Endothelial cell of umbilical vein (primary cell): ENCODE results near the gene ADAM8. TPM values are rescaled to one million over a fixed set of nuclear protein-coding genes. Genes with fewer than 3 reads are reported as not detected.
A peak's percentile ranks its signal among the peaks of the same experiment; 100 is the strongest.

ENCODE experiments used
- BruUV-seq: library from RNA; stranded (reverse); fragments of 400-500 nt; replicated peaks from 2 replicates; lab custom pipeline; 2021; lab: Mats Ljungman, UMichigan
- CTCF ChIA-PET: fragments of 300-600, 350-600 bp; sonication (Branson Sonifier 250); formaldehyde crosslinking; loops from one replicate; lab custom pipeline; 2021; ENCODE audit warnings: antibody characterized with exemption, inconsistent platforms; lab: Charles Lee
- POLR2A ChIA-PET: fragments of 300-600, 350-600 bp; sonication (Branson Sonifier 250); formaldehyde crosslinking; loops from one replicate; lab custom pipeline; 2021; ENCODE audit warnings: antibody characterized with exemption, inconsistent platforms; lab: Charles Lee
- DNase-seq: peaks from one replicate; pipeline ENCODE4 v3.0.0-alpha.2; 2011; ENCODE audit warnings: low read depth, low spot score
- FAIRE-seq: peaks from 2 replicates; lab custom pipeline; 2011; peaks lifted over from hg19 to GRCh38; lab: Jason Lieb, UNC
- H2AFZ ChIP-seq: 2 replicates; pipeline ENCODE4 v1.6.0; 2012; ENCODE audit warnings: low read depth, low read length, control low read depth, inconsistent platforms
- H3K27ac ChIP-seq: 2 replicates; pipeline ENCODE4 v1.5.1; 2011; ENCODE audit warnings: low read depth, mild to moderate bottlenecking, control low read depth, low read length, moderate library complexity; ENCODE audit not compliant: insufficient read depth
- H3K27me3 ChIP-seq, 2 experiments: 2 replicates each; pipeline versions ENCODE4 v1.6.0 to v1.6.1; 2011; ENCODE audit warnings: low read length in 2 of 2, mixed read lengths in 1 of 2; ENCODE audit not compliant: control insufficient read depth in 2 of 2, insufficient read depth in 2 of 2
- H3K36me3 ChIP-seq, 2 experiments: 2 replicates in 1 of 2; 3 replicates in 1 of 2; pipeline ENCODE4 v1.5.1; 2011; ENCODE audit warnings: low read length in 2 of 2, mild to moderate bottlenecking in 1 of 2, moderate library complexity in 1 of 2; ENCODE audit not compliant: control insufficient read depth in 2 of 2, insufficient read depth in 2 of 2; ENCODE audit errors: extremely low read depth in 1 of 2
- H3K4me1 ChIP-seq: 3 replicates; pipeline ENCODE4 v1.5.1; 2011; ENCODE audit warnings: mild to moderate bottlenecking, low read length; ENCODE audit not compliant: control insufficient read depth, insufficient read depth; ENCODE audit errors: extremely low read depth
- H3K4me2 ChIP-seq: 2 replicates; pipeline ENCODE4 v1.6.1; 2011; ENCODE audit warnings: low read length, control low read depth, mixed read lengths; ENCODE audit not compliant: insufficient read depth
- H3K4me3 ChIP-seq, 3 experiments: fragments of 200-600 bp in 1 of 3; sonication (generic), shearing (Covaris generic) in 1 of 3; replicated peaks in 1 of 3; 2 replicates each; pipeline ENCODE4 v1.5.1; 2011 to 2016; ENCODE audit warnings: control low read depth in 3 of 3, low read length in 3 of 3, mild to moderate bottlenecking in 2 of 3, inconsistent platforms in 1 of 3, low read depth in 1 of 3, moderate library complexity in 1 of 3; ENCODE audit not compliant: insufficient read depth in 1 of 3
- H3K79me2 ChIP-seq: 2 replicates; pipeline ENCODE4 v1.6.0; 2012; ENCODE audit warnings: low read length, inconsistent platforms; ENCODE audit not compliant: control insufficient read depth, insufficient read depth
- H3K9ac ChIP-seq: replicated peaks from 2 replicates; pipeline ENCODE3; 2011; ENCODE audit warnings: low read length, control low read depth; ENCODE audit not compliant: insufficient read depth; ENCODE audit errors: extremely low read depth
- H3K9me1 ChIP-seq: replicated peaks from 3 replicates; pipeline ENCODE4 v1.6.0; 2011; ENCODE audit warnings: mild to moderate bottlenecking, low read length; ENCODE audit not compliant: control insufficient read depth, insufficient read depth; ENCODE audit errors: extremely low read depth
- H3K9me3 ChIP-seq: replicated peaks from 2 replicates; pipeline ENCODE4 v1.5.1; 2012; ENCODE audit warnings: low read length, inconsistent platforms; ENCODE audit not compliant: control insufficient read depth, insufficient read depth
- H4K20me1 ChIP-seq: replicated peaks from 2 replicates; pipeline ENCODE3; 2011; ENCODE audit warnings: mild to moderate bottlenecking, low read length; ENCODE audit not compliant: control insufficient read depth, insufficient read depth; ENCODE audit errors: extremely low read depth
- EZH2 ChIP-seq: IDR thresholded peaks from 2 replicates; pipeline ENCODE4 v1.6.1; 2012; ENCODE audit warnings: borderline replicate concordance, low read depth, mild to moderate bottlenecking, moderate library complexity, low read length, inconsistent platforms; ENCODE audit not compliant: severe bottlenecking
- FOS ChIP-seq: IDR thresholded peaks from 2 replicates; pipeline ENCODE4 v1.6.1; 2011; ENCODE audit warnings: mild to moderate bottlenecking, low read length, moderate library complexity, borderline replicate concordance; ENCODE audit not compliant: insufficient read depth
- GATA2 ChIP-seq: IDR thresholded peaks from 2 replicates; pipeline ENCODE4 v1.7.0; 2011; ENCODE audit warnings: low read depth, mild to moderate bottlenecking, moderate library complexity, mixed read lengths, low read length; ENCODE audit not compliant: insufficient read length, insufficient read depth
- JUN ChIP-seq: IDR thresholded peaks from 2 replicates; pipeline ENCODE4 v1.6.1; 2011; ENCODE audit warnings: borderline replicate concordance, low read depth; ENCODE audit not compliant: insufficient read length, insufficient read depth
- MAX ChIP-seq: IDR thresholded peaks from 2 replicates; pipeline ENCODE4 v1.6.1; 2011; ENCODE audit not compliant: insufficient read depth, insufficient read length
- MYC ChIP-seq: IDR thresholded peaks from one replicate; pipeline ENCODE4 v1.6.1; 2011; ENCODE audit warnings: mild to moderate bottlenecking, low read depth, low read length
- POLR2A ChIP-seq: IDR thresholded peaks from 2 replicates; pipeline ENCODE4 v1.6.1; 2012; ENCODE audit warnings: low read depth, mild to moderate bottlenecking, control low read depth, low read length
- POLR2AphosphoS5 ChIP-seq: IDR thresholded peaks from 2 replicates; pipeline ENCODE4 v1.6.1; 2012; ENCODE audit warnings: low read depth, mild to moderate bottlenecking, control low read depth, low read length, moderate library complexity; ENCODE audit not compliant: insufficient read depth
- dilution Hi-C: fragments of 300-500 bp; cut with MboI; formaldehyde crosslinking; loops from one replicate; pipeline ENCODE4 v1.15.0; 2019; ENCODE audit warnings: low sequenced_read_pairs; ENCODE audit not compliant: extremely low pct_ligation_motif_present
- intact Hi-C: fragments of 100-400 bp; cut with micrococcal nuclease; formaldehyde crosslinking; loops from one replicate; pipeline ENCODE4 v1.10.0; 2022
- polyA plus RNA-seq, 4 experiments: library from polyadenylated mRNA; depleted of rRNA in 3 of 4; stranded (reverse) in 3 of 4; unstranded in 1 of 4; fragments of >200 nt; gene quantifications; 2 replicates each; pipeline versions ENCODE4 v1.2.1 to v1.2.3, GENCODE V29; 2011 to 2012; ENCODE audit warnings: missing spikeins in 1 of 4
- total RNA-seq: library from RNA; stranded (reverse); gene quantifications from 2 replicates; pipeline ENCODE4 v1.2.3, GENCODE V29; 2021
- TF ChIP-seq, protein P1 (sequence below), 2 donors: IDR thresholded peaks; 1 replicate in 1 of 2; 2 replicates in 1 of 2; pipeline ENCODE4 v1.5.1; 2011; ENCODE audit warnings: low read length in 2 of 2, mild to moderate bottlenecking in 2 of 2, moderate library complexity in 2 of 2, control low read depth in 1 of 2, inconsistent platforms in 1 of 2, low read depth in 1 of 2; ENCODE audit not compliant: insufficient read depth in 1 of 2; ENCODE audit errors: extremely low read depth in 1 of 2

ADAM8 gene
- total and polyA plus RNA-seq, 2 donors (not counting 3 experiments of a cell fraction or from before 2014, with no cell fraction given), result 0.51 to 0.55 TPM

- no peak overlapping the region for H3K27ac ChIP-seq
- H4K20me1 ChIP-seq, result no peaks in the 10 kb centered on the region
- no peak for FAIRE-seq
- H3K4me3 ChIP-seq, result no peak overlapping the region
- TF ChIP-seq, protein P1, sequence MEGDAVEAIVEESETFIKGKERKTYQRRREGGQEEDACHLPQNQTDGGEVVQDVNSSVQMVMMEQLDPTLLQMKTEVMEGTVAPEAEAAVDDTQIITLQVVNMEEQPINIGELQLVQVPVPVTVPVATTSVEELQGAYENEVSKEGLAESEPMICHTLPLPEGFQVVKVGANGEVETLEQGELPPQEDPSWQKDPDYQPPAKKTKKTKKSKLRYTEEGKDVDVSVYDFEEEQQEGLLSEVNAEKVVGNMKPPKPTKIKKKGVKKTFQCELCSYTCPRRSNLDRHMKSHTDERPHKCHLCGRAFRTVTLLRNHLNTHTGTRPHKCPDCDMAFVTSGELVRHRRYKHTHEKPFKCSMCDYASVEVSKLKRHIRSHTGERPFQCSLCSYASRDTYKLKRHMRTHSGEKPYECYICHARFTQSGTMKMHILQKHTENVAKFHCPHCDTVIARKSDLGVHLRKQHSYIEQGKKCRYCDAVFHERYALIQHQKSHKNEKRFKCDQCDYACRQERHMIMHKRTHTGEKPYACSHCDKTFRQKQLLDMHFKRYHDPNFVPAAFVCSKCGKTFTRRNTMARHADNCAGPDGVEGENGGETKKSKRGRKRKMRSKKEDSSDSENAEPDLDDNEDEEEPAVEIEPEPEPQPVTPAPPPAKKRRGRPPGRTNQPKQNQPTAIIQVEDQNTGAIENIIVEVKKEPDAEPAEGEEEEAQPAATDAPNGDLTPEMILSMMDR (IDR thresholded peaks at IDR 0.05; ENCODE audit: extremely low read depth in 1 of 2, insufficient read depth in 1 of 2, low read depth in 1 of 2, low read length in 2 of 2), result no peak
- no peaks in the 10 kb centered on the region for H3K9me3 ChIP-seq
- CTCF ChIA-PET, result interaction anchor here (1.0 to 2.4 kb wide), 4 partner anchors 13 to 605 kb away, joined by 3 to 9 read pairs (median 4); no protein-coding TSS in a partner anchor
- DNase-seq, result no peak
- H3K79me2 ChIP-seq, result no peaks in the 10 kb centered on the region
- H3K9ac ChIP-seq, result no peak overlapping the region
- H3K27me3 ChIP-seq, result peaks cover 0 to 4% of the 10 kb centered on the region in 2 experiments
- no peak overlapping the region for H3K4me2 ChIP-seq
- no peak overlapping the region for H2AFZ ChIP-seq
- no peaks in the 10 kb centered on the region for H3K9me1 ChIP-seq
- POLR2A ChIA-PET, result no interaction called here
- no TSS peak for BruUV-seq
- peaks cover 26% of the 10 kb centered on the region for H3K4me1 ChIP-seq
- intact Hi-C loops, result loop anchor here (1.0 kb wide), 2 partner anchors 34 to 48 kb away; no protein-coding TSS in a partner anchor
- dilution Hi-C loops, result no loop called here
- H3K36me3 ChIP-seq, result no peaks in the 10 kb centered on the region
Observed at GRCh38 chr10:133259602-133259989, 17.1 kb downstream of the ADAM8 start.

GRCh38 chr10:133258818-133259601 lies 17.7 kb downstream of the ADAM8 start:
- CTCF ChIA-PET, result interaction anchor here (1.0 to 2.4 kb wide), 5 partner anchors 13 to 604 kb away, joined by 3 to 10 read pairs (median 5); no protein-coding TSS in a partner anchor
- DNase-seq, result peak; percentile 83

More at GRCh38 chr10:133258818-133259601, 17.7 kb downstream of the ADAM8 start:
- no peaks in the 10 kb centered on the region for H3K79me2 ChIP-seq
- POLR2A ChIA-PET, result no interaction called here
- FAIRE-seq, result peak; percentile 97
- TF ChIP-seq POLR2A (no peak), EZH2 (no peak), POLR2AphosphoS5 (peak; percentile 80), MYC (peak; percentile 76), JUN (peak; percentile 95), MAX (peak; percentile 75), GATA2 (no peak), FOS (peak; percentile 94)
- TF ChIP-seq, protein P1 (IDR thresholded peaks at IDR 0.05; ENCODE audit: extremely low read depth in 1 of 2, insufficient read depth in 1 of 2, low read depth in 1 of 2, low read length in 2 of 2), result no peak
- no peaks in the 10 kb centered on the region for H3K36me3 ChIP-seq
- no peak overlapping the region for H3K4me2 ChIP-seq
- H3K27ac ChIP-seq, result no peak overlapping the region
- no peak overlapping the region for H3K9ac ChIP-seq
- no peak overlapping the region for H3K4me3 ChIP-seq
- BruUV-seq, result no TSS peak
- H2AFZ ChIP-seq, result peak overlapping the region; percentile 10
- H3K9me3 ChIP-seq, result no peaks in the 10 kb centered on the region
- no peaks in the 10 kb centered on the region for H3K9me1 ChIP-seq
- peaks cover 26% of the 10 kb centered on the region for H3K4me1 ChIP-seq
- peaks cover 0 to 4% of the 10 kb centered on the region in 2 experiments for H3K27me3 ChIP-seq
- H4K20me1 ChIP-seq, result no peaks in the 10 kb centered on the region
- intact Hi-C loops (loop anchor here (1.0 kb wide), 2 partner anchors 34 to 48 kb away; no protein-coding TSS in a partner anchor), dilution Hi-C loops (no loop called here)
